Measurements from ENCODE around the gene SMCO2. TPM values are rescaled to one million over a fixed set of nuclear protein-coding genes. Genes with fewer than 3 reads are reported as not detected.

The SMCO2 gene
- total and polyA plus RNA-seq, 2 of the 13 experiments (the other 11 are each of a cell fraction or from before 2014, with no cell fraction given), result 0.15 TPM; not detected in 1

DNA sequence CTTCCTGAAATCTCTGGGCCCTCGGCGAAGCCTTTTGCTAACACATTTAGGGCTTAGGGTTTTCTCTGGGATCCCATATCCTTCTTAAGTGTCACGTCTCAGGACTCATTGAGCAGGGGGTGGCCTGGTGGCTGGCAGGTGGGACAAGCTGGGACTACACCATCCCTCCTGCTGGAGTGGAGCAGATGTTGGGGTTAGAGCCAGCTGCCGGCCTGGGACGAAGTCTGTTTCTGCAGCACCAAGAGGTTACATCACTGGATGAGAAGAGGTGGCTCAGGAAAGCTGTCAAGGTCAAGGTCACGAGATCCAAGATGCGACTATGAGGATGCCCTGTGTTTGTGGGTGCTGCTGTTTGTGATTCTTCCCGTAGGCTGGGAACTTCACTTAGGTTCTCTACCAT lies 16.3 kb downstream of the SMCO2 start (continued):
- TF ChIP-seq TCF12 (IDR thresholded peaks at IDR 0.05) (no peak), TCF12 (CRISPR knock-in tag; IDR thresholded peaks at IDR 0.05) (no peak), ZFX (CRISPR knock-in tag; IDR thresholded peaks at IDR 0.05; ENCODE audit: low read depth) (no peak), ZNF33B (CRISPR knock-in tag; IDR thresholded peaks at IDR 0.05) (no peak), THAP11 (CRISPR knock-in tag; IDR thresholded peaks at IDR 0.05) (no peak), ATRX (CRISPR knock-in tag; IDR thresholded peaks at IDR 0.05; ENCODE audit: borderline replicate concordance) (no peak), ZFP82 (CRISPR knock-in tag; IDR thresholded peaks at IDR 0.05; ENCODE audit: borderline replicate concordance) (no peak), PLRG1 (conservative IDR thresholded peaks at IDR 0.05) (no peak), GTF3A (CRISPR knock-in tag; conservative IDR thresholded peaks at IDR 0.05) (no peak), MBD4 (IDR thresholded peaks at IDR 0.05; ENCODE audit: borderline replicate concordance, low read length) (no peak), ZNF614 (CRISPR knock-in tag; IDR thresholded peaks at IDR 0.05; ENCODE audit: borderline replicate concordance) (no peak), CREB1 (IDR thresholded peaks at IDR 0.05) (no peak), CREB1 (CRISPR knock-in tag; IDR thresholded peaks at IDR 0.05) (no peak), ETV6 (CRISPR knock-in tag; conservative IDR thresholded peaks at IDR 0.05) (no peak)
- TF ChIP-seq, protein P1, sequence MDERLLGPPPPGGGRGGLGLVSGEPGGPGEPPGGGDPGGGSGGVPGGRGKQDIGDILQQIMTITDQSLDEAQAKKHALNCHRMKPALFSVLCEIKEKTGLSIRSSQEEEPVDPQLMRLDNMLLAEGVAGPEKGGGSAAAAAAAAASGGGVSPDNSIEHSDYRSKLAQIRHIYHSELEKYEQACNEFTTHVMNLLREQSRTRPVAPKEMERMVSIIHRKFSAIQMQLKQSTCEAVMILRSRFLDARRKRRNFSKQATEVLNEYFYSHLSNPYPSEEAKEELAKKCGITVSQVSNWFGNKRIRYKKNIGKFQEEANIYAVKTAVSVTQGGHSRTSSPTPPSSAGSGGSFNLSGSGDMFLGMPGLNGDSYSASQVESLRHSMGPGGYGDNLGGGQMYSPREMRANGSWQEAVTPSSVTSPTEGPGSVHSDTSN (CRISPR knock-in tag; IDR thresholded peaks at IDR 0.05), result no peak

DNA sequence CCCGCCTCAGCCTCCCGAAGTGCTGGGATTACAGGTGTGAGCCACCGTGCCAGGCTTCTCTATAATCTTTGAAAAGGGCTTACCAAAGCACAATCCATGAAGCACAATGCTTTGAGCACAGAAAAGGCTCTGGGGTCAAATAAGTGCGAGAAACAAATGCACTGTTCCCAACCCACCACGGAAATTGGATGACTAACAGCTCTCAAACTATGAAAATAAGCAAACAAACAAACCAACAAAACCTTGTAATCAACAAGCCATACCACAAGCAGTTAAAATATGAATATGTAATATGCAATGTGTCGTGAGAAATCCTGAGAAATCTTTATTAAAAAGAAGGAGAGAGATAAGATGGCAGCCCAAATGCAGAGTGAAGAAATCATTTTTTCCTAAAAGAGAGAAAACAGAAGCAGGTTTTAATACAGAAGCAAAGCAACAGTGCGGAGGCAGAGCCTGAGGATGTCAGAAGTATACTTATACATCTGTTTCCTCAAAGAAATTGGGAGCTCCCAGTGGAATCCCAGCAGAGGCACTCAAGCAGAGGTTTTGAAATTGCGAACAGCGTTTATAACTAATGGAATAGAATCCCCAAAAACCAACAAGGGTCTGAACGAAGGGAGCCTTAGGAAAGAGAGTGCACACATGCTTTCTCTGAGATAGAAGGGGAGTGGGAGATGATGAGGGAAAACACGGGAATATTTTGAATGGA lies 17.1 kb downstream of the SMCO2 start:
- Histone ChIP-seq H3K36me3 (replicated peaks in 1 of 2; ENCODE audit: control insufficient read depth in 1 of 2, insufficient read depth in 2 of 2, low read length in 2 of 2) (no peaks in the 10 kb centered on the region), H4K20me1 (ENCODE audit: insufficient read depth, low read length) (no peaks in the 10 kb centered on the region), H3K4me1 (ENCODE audit: insufficient read depth, low read length) (no peaks in the 10 kb centered on the region), H3K27me3 (ENCODE audit: control insufficient read depth in 1 of 2, insufficient read depth in 2 of 2, low read length in 2 of 2) (peaks cover 0 to 4% of the 10 kb centered on the region in 2 experiments; a peak in 2 of 5 replicates), H3K9ac (ENCODE audit: insufficient read depth, low read depth, low read length) (no peak overlapping the region), H3K27ac (ENCODE audit: extremely low read length, insufficient read depth, low read length) (no peak overlapping the region), H3K4me3 (replicated peaks in 1 of 3; ENCODE audit: insufficient read depth in 1 of 3, low read depth in 2 of 3, low read length in 3 of 3) (no peak overlapping the region), H3K4me2 (ENCODE audit: low read depth, low read length) (no peak overlapping the region), H3K9me3 (ENCODE audit: low read length) (no peaks in the 10 kb centered on the region), H3K79me2 (ENCODE audit: insufficient read depth, low read length) (no peaks in the 10 kb centered on the region), H2AFZ (ENCODE audit: low read length) (no peak overlapping the region)
- WGBS (ENCODE audit: low lambda C conversion rate), result 44% methylated on average over 11 of the region's 11 CpGs
- ATAC-seq, result no peak
- intact Hi-C loops (cut with micrococcal nuclease; ENCODE audit: unreplicated experiment), result no loop called here
- ChIA-PET CTCF (ENCODE audit: low intra/inter-chr PET ratio, low total read pairs) (no interaction called here), POLR2A (no interaction called here)
- no peak for DNase-seq (ENCODE audit: low spot score)
- no peak for FAIRE-seq
- no TSS peak for BruUV-seq (replicated peaks)
- in situ Hi-C loops (cut with HindIII; ENCODE audit: extremely low pct_ligation_motif_present, low pct_unique_long_range_greater_than_20kb), result no loop called here
- no peak for TF ChIP-seq ZNF296 (CRISPR knock-in tag; conservative IDR thresholded peaks at IDR 0.05)
- no peak for TF ChIP-seq ZKSCAN8 (CRISPR knock-in tag; IDR thresholded peaks at IDR 0.05; ENCODE audit: borderline replicate concordance)
- no peak for TF ChIP-seq ZNF484 (CRISPR knock-in tag; IDR thresholded peaks at IDR 0.05; ENCODE audit: borderline replicate concordance, low read depth)
- TF ChIP-seq ZFP37 (CRISPR knock-in tag; IDR thresholded peaks at IDR 0.05; ENCODE audit: borderline replicate concordance), result no peak

All from HepG2 (cell line).